H1 (cell line): ENCODE results near the gene PTH1R. TPM values are rescaled to one million over a fixed set of nuclear protein-coding genes. Genes with fewer than 3 reads are reported as not detected.

ENCODE experiments used
- CTCF ChIA-PET: fragments of 300-600 bp; sonication (Branson Sonifier 250); formaldehyde crosslinking; loops from one replicate; lab custom pipeline; 2021; ENCODE audit not compliant: partially characterized antibody; lab: Charles Lee
- POLR2A ChIA-PET: fragments of 300-600 bp; sonication (Branson Sonifier 250); formaldehyde crosslinking; loops from one replicate; lab custom pipeline; 2021; ENCODE audit warnings: inconsistent platforms; ENCODE audit not compliant: partially characterized antibody; lab: Charles Lee
- DNase-seq, 2 experiments: peaks; one replicate each; pipeline versions ENCODE4 v3.0.0 to v3.0.0-alpha.2; 2010 to 2022; ENCODE audit warnings: low spot score in 2 of 2, low read depth in 1 of 2, mixed read lengths in 1 of 2
- FAIRE-seq: peaks from 2 replicates; lab custom pipeline; 2011; peaks lifted over from hg19 to GRCh38; lab: Jason Lieb, UNC
- H2AFZ ChIP-seq: 2 replicates; pipeline ENCODE4 v1.8.1; 2012; ENCODE audit warnings: low read length, inconsistent platforms
- H2AK5ac ChIP-seq: 2 replicates; pipeline ENCODE4 v1.6.1; 2013; ENCODE audit warnings: low read depth, low read length
- H2BK120ac ChIP-seq: replicated peaks from 2 replicates; pipeline ENCODE3; 2013; ENCODE audit warnings: low read depth, low read length, inconsistent platforms
- H2BK12ac ChIP-seq: 2 replicates; pipeline ENCODE4 v1.6.1; 2013; ENCODE audit warnings: low read depth, low read length
- H2BK15ac ChIP-seq: 2 replicates; pipeline ENCODE4 v1.6.1; 2013; ENCODE audit warnings: low read length
- H2BK20ac ChIP-seq: 2 replicates; pipeline ENCODE4 v1.6.1; 2013; ENCODE audit warnings: low read length
- H2BK5ac ChIP-seq: 2 replicates; pipeline ENCODE4 v1.6.1; 2013; ENCODE audit warnings: low read depth, low read length
- H3K14ac ChIP-seq: 2 replicates; pipeline ENCODE4 v1.6.1; 2013; ENCODE audit warnings: inconsistent platforms; ENCODE audit not compliant: insufficient read length
- H3K18ac ChIP-seq: 2 replicates; pipeline ENCODE4 v1.6.1; 2013; ENCODE audit warnings: low read length; ENCODE audit errors: extremely low read depth
- H3K23ac ChIP-seq: 2 replicates; pipeline ENCODE4 v1.6.1; 2013; ENCODE audit warnings: inconsistent platforms; ENCODE audit not compliant: insufficient read length
- H3K23me2 ChIP-seq: 2 replicates; pipeline ENCODE4 v1.6.1; 2013; ENCODE audit warnings: low read depth, low read length
- H3K27ac ChIP-seq: 2 replicates; pipeline ENCODE4 v1.6.1; 2011; ENCODE audit warnings: low read depth, low read length, inconsistent platforms
- H3K27me3 ChIP-seq, 4 experiments: replicated peaks in 1 of 4; 1 replicate in 1 of 4; 2 replicates in 3 of 4; pipeline versions ENCODE4 v1.6.1 to v1.8.1; 2011 to 2013; ENCODE audit warnings: low read length in 3 of 4, mild to moderate bottlenecking in 3 of 4, inconsistent platforms in 2 of 4, mixed read lengths in 2 of 4, moderate library complexity in 1 of 4; ENCODE audit not compliant: control insufficient read depth in 3 of 4, insufficient read depth in 3 of 4; ENCODE audit errors: extremely low read depth in 1 of 4
- H3K36me3 ChIP-seq, 4 experiments: 2 replicates each; pipeline versions ENCODE4 v1.6.1 to v1.8.1; 2011 to 2013; ENCODE audit warnings: mild to moderate bottlenecking in 4 of 4, low read length in 3 of 4, moderate library complexity in 2 of 4, control low read depth in 1 of 4, inconsistent platforms in 1 of 4; ENCODE audit not compliant: insufficient read depth in 4 of 4, control insufficient read depth in 2 of 4
- H3K4ac ChIP-seq: replicated peaks from 2 replicates; pipeline ENCODE3; 2013; ENCODE audit warnings: low read length, low read depth, mixed read lengths, inconsistent platforms; ENCODE audit not compliant: insufficient read length
- H3K4me1 ChIP-seq, 4 experiments: replicated peaks in 1 of 4; 1 replicate in 1 of 4; 2 replicates in 3 of 4; pipeline versions ENCODE4 v1.6.1 to v1.8.1; 2011 to 2013; ENCODE audit warnings: low read length in 3 of 4, inconsistent platforms in 2 of 4, mixed read lengths in 1 of 4; ENCODE audit not compliant: insufficient read depth in 4 of 4, control insufficient read depth in 3 of 4
- H3K4me2 ChIP-seq, 2 experiments: 2 replicates each; pipeline versions ENCODE4 v1.6.1 to v1.8.1; 2011 to 2013; ENCODE audit warnings: low read depth in 2 of 2, low read length in 2 of 2, control low read depth in 1 of 2, inconsistent platforms in 1 of 2, mild to moderate bottlenecking in 1 of 2; ENCODE audit not compliant: insufficient read depth in 1 of 2
- H3K4me3 ChIP-seq, 4 experiments: fragments of 200-600, 300-600 bp in 1 of 4; sonication (generic), shearing (Covaris generic), sonication (Bioruptor Twin) in 1 of 4; 2 replicates each; pipeline versions ENCODE4 v1.5.1 to v1.8.1; 2011 to 2016; ENCODE audit warnings: low read length in 4 of 4, low read depth in 3 of 4, control low read depth in 2 of 4, inconsistent platforms in 2 of 4, mild to moderate bottlenecking in 2 of 4, mixed read lengths in 1 of 4, moderate library complexity in 1 of 4; ENCODE audit not compliant: insufficient read depth in 2 of 4; ENCODE audit errors: extremely low read depth in 1 of 4
- H3K56ac ChIP-seq: replicated peaks from 2 replicates; pipeline ENCODE3; 2013; ENCODE audit warnings: low read depth, mild to moderate bottlenecking, mixed read lengths, low read length, inconsistent platforms; ENCODE audit not compliant: insufficient read length
- H3K79me1 ChIP-seq: 2 replicates; pipeline ENCODE4 v1.6.1; 2013; ENCODE audit warnings: low read depth, low read length, control low read depth
- H3K79me2 ChIP-seq, 2 experiments: 2 replicates each; pipeline versions ENCODE4 v1.6.1 to v1.8.1; 2012 to 2013; ENCODE audit warnings: low read length in 2 of 2, mild to moderate bottlenecking in 2 of 2, inconsistent platforms in 1 of 2; ENCODE audit not compliant: insufficient read depth in 2 of 2, control insufficient read depth in 1 of 2
- H3K9ac ChIP-seq, 4 experiments: replicated peaks in 1 of 4; 1 replicate in 1 of 4; 2 replicates in 3 of 4; pipeline versions ENCODE4 v1.6.1 to v1.8.1; 2011 to 2013; ENCODE audit warnings: low read depth in 3 of 4, low read length in 3 of 4, control low read depth in 2 of 4, mild to moderate bottlenecking in 2 of 4, moderate library complexity in 2 of 4, inconsistent platforms in 1 of 4; ENCODE audit errors: extremely low read depth in 1 of 4
- H3K9me3 ChIP-seq, 2 experiments: 2 replicates each; pipeline versions ENCODE4 v1.6.1 to v1.8.1; 2012 to 2013; ENCODE audit warnings: mild to moderate bottlenecking in 2 of 2, moderate library complexity in 2 of 2, control low read depth in 1 of 2, inconsistent platforms in 1 of 2, low read depth in 1 of 2, low read length in 1 of 2, mixed read lengths in 1 of 2; ENCODE audit not compliant: insufficient read depth in 2 of 2
- H4K20me1 ChIP-seq, 2 experiments: replicated peaks in 1 of 2; 2 replicates each; pipeline versions ENCODE3 to v1.8.1; 2011 to 2013; ENCODE audit warnings: inconsistent platforms in 2 of 2, low read length in 2 of 2, mild to moderate bottlenecking in 1 of 2; ENCODE audit not compliant: insufficient read depth in 2 of 2, control insufficient read depth in 1 of 2
- H4K5ac ChIP-seq: 2 replicates; pipeline ENCODE4 v1.6.1; 2013; ENCODE audit warnings: low read length, low read depth, mixed read lengths, inconsistent platforms; ENCODE audit not compliant: insufficient read length
- H4K8ac ChIP-seq: 2 replicates; pipeline ENCODE4 v1.8.0; 2013; ENCODE audit warnings: mild to moderate bottlenecking, moderate library complexity, low read length, inconsistent platforms; ENCODE audit not compliant: insufficient read depth; ENCODE audit errors: extremely low read depth
- H4K91ac ChIP-seq: replicated peaks from 2 replicates; pipeline ENCODE3; 2013; ENCODE audit warnings: low read length, mixed read lengths, inconsistent platforms; ENCODE audit not compliant: insufficient read length
- FOSL1 ChIP-seq: IDR thresholded peaks from 2 replicates; pipeline ENCODE4 v1.6.1; 2011; ENCODE audit warnings: mild to moderate bottlenecking, low read depth, low read length, moderate library complexity; ENCODE audit not compliant: insufficient read depth
- JUND ChIP-seq: IDR thresholded peaks from 2 replicates; pipeline ENCODE4 v1.6.1; 2011; ENCODE audit warnings: mild to moderate bottlenecking, improper control_type of control experiment, low read length
- MAFK ChIP-seq: IDR thresholded peaks from 2 replicates; pipeline ENCODE4 v1.6.1; 2012; ENCODE audit warnings: low read depth, mild to moderate bottlenecking, improper control_type of control experiment, low read length
- NANOG ChIP-seq: IDR thresholded peaks from 2 replicates; pipeline ENCODE4 v1.6.1; 2011; ENCODE audit warnings: low read length, low read depth, mild to moderate bottlenecking, inconsistent platforms; ENCODE audit not compliant: insufficient read depth, poor library complexity, severe bottlenecking
- POU5F1 ChIP-seq: IDR thresholded peaks from 2 replicates; pipeline ENCODE4 v1.6.1; 2011; ENCODE audit warnings: low read depth, mild to moderate bottlenecking, low read length, moderate library complexity
- RFX5 ChIP-seq: IDR thresholded peaks from 2 replicates; pipeline ENCODE4 v1.6.1; 2011; ENCODE audit warnings: low read depth, low read length, improper control_type of control experiment, borderline replicate concordance
- RXRA ChIP-seq: IDR thresholded peaks from 2 replicates; pipeline ENCODE4 v1.6.1; 2011; ENCODE audit warnings: low read depth, mild to moderate bottlenecking, low read length, moderate library complexity; ENCODE audit not compliant: insufficient read depth
- SIRT6 ChIP-seq: IDR thresholded peaks from one replicate; pipeline ENCODE4 v1.7.1; 2012; ENCODE audit warnings: low read length, inconsistent platforms
- SP1 ChIP-seq: IDR thresholded peaks from 2 replicates; pipeline ENCODE4 v1.6.1; 2011; ENCODE audit warnings: low read depth, low read length
- TAF1 ChIP-seq: IDR thresholded peaks from 2 replicates; pipeline ENCODE4 v1.6.1; 2011; ENCODE audit warnings: mild to moderate bottlenecking, low read depth, low read length
- TAF7 ChIP-seq: optimal IDR thresholded peaks from 2 replicates; pipeline ENCODE3; 2011; ENCODE audit warnings: low read depth, mild to moderate bottlenecking, inconsistent platforms, low read length, moderate library complexity, borderline replicate concordance
- TCF12 ChIP-seq: IDR thresholded peaks from 2 replicates; pipeline ENCODE4 v1.6.1; 2011; ENCODE audit warnings: low read depth, mild to moderate bottlenecking, low read length
- WGBS, 2 experiments: shearing (Covaris generic) in 1 of 2; methylation state at CpG; one replicate each; pipeline versions ENCODE4 v1.1.6 to v1.1.7; 2013 to 2015; ENCODE audit warnings: low lambda C conversion rate in 2 of 2, mixed read lengths in 2 of 2, inconsistent platforms in 1 of 2, low coverage in 1 of 2, missing lambda C conversion rate in 1 of 2; ENCODE audit not compliant: insufficient replicate concordance in 2 of 2, insufficient coverage in 1 of 2, insufficient read length in 1 of 2; ENCODE audit errors: extremely low coverage in 1 of 2, missing lambda C conversion rate in 1 of 2; 5-methylcytosine and 5-hydroxymethylcytosine counted together
- polyA plus RNA-seq, 7 experiments: library from polyadenylated mRNA; depleted of rRNA in 3 of 7; stranded (reverse) in 5 of 7; unstranded in 2 of 7; fragments of >200 nt in 5 of 7; fragments of 200-250 nt in 2 of 7; gene quantifications; 1 replicate in 5 of 7; 2 replicates in 1 of 7; 4 replicates in 1 of 7; pipeline versions ENCODE4 v1.2.1 to v1.2.3, GENCODE V29; 2011 to 2013; ENCODE audit warnings: missing spikeins in 2 of 7, mixed read lengths in 2 of 7
- total RNA-seq: library from RNA; stranded (reverse); fragmentation: NEBNext Ultra II Directional; extraction: Animal tissue kit (Norgen Biotek cat#: 25700); gene quantifications from 2 replicates; pipeline ENCODE4 v1.2.1, GENCODE V29; 2021
- TF ChIP-seq, protein P1 (sequence below): IDR thresholded peaks from 2 replicates; pipeline ENCODE4 v1.6.1; 2012; ENCODE audit warnings: inconsistent platforms

The PTH1R gene
- total and polyA plus RNA-seq, 2 of the 8 experiments (the other 6 are each of a cell fraction or from before 2014, with no cell fraction given) = 0.57 to 1.5 TPM

- no peaks in the 10 kb centered on the region for H3K79me2 ChIP-seq
- H2AK5ac ChIP-seq = no peak overlapping the region
- 93% methylated on average over 2 of the region's 2 CpGs; no CpG with 5 or more reads in 1 of the 2 experiments for WGBS, 2 experiments
- no peak overlapping the region for H3K56ac ChIP-seq
- H4K5ac ChIP-seq = no peak overlapping the region
- no peak overlapping the region for H2BK20ac ChIP-seq
- H3K14ac ChIP-seq = no peak overlapping the region
- H2AFZ ChIP-seq = no peak overlapping the region
- FAIRE-seq (no peak), DNase-seq (peak in 1 of 2 experiments; percentile 16)
- no peaks in the 10 kb centered on the region; a peak in 3 of 7 replicates for H3K4me1 ChIP-seq
- no peaks in the 10 kb centered on the region for H4K20me1 ChIP-seq
- H3K4me3 ChIP-seq = no peak overlapping the region
- H2BK5ac ChIP-seq = no peak overlapping the region
- peaks cover 0 to 1% (median 0%) of the 10 kb centered on the region in 4 experiments; a peak in 1 of 7 replicates for H3K27me3 ChIP-seq
- no peak overlapping the region for H3K4ac ChIP-seq
- no peak overlapping the region; the same call in 1 of the 2 replicates for H3K18ac ChIP-seq
- H3K9ac ChIP-seq = no peak overlapping the region
- 0 out of 2 replicates have a peak, but pooled peaks cover 1% of the 10 kb centered on the region for H3K23me2 ChIP-seq
- H4K8ac ChIP-seq = no peak overlapping the region
- CTCF ChIA-PET = interaction anchor here (0.6 to 2.1 kb wide), 6 partner anchors 10 to 145 kb away, joined by 3 to 7 read pairs (median 4); partner anchors contain the start of gene MYL3
- no peak overlapping the region for H3K23ac ChIP-seq
- POLR2A ChIA-PET = interaction anchor here (0.8 kb wide), 1 partner anchor 174 kb away, joined by 3 read pairs; no protein-coding TSS in a partner anchor
- no peak overlapping the region for H3K4me2 ChIP-seq
- H2BK120ac ChIP-seq = no peak overlapping the region
- no peaks in the 10 kb centered on the region for H3K36me3 ChIP-seq
- no peaks in the 10 kb centered on the region for H3K9me3 ChIP-seq
- H4K91ac ChIP-seq = no peak overlapping the region
- no peak overlapping the region for H2BK15ac ChIP-seq
- no peak overlapping the region for H2BK12ac ChIP-seq
- no peak overlapping the region for H3K27ac ChIP-seq
- H3K79me1 ChIP-seq = 0 out of 2 replicates have a peak, but pooled peaks cover 2% of the 10 kb centered on the region
- TF ChIP-seq TCF12 (no peak), TAF7 (no peak), NANOG (no peak), POU5F1 (no peak), MAFK (no peak), JUND (no peak), RXRA (no peak), RFX5 (no peak), TAF1 (no peak), SP1 (no peak), SIRT6 (no peak), FOSL1 (no peak)
- TF ChIP-seq, protein P1, sequence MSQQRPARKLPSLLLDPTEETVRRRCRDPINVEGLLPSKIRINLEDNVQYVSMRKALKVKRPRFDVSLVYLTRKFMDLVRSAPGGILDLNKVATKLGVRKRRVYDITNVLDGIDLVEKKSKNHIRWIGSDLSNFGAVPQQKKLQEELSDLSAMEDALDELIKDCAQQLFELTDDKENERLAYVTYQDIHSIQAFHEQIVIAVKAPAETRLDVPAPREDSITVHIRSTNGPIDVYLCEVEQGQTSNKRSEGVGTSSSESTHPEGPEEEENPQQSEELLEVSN = no peak
Measured at GRCh38 chr3:46852839-46853355, 24.6 kb upstream of the PTH1R start.
